Activated T-helper 17 cell treated with anti-CD3 and anti-CD28 coated beads, Interleukin-2, amount 50 U/mL, for 72 hours (primary cell): ENCODE data around the gene THAP3. TPM values are rescaled to one million over a fixed set of nuclear protein-coding genes. Genes with fewer than 3 reads are reported as not detected.

Experiments
- ATAC-seq: fragments of 150-1000 bp; cut with Tn5 transposase; replicated peaks from 2 replicates; pipeline ENCODE4 v1.10.0; 2021; ENCODE audit warnings: mild to moderate bottlenecking, moderate library complexity
- H3K27ac Mint-ChIP-seq: one replicate; pipeline ENCODE4 v1.8.0; 2022; ENCODE audit warnings: mixed read lengths
- H3K27me3 Mint-ChIP-seq: one replicate; pipeline ENCODE4 v1.8.0; 2022; ENCODE audit warnings: mixed read lengths
- H3K36me3 Mint-ChIP-seq: one replicate; pipeline ENCODE4 v1.8.0; 2022; ENCODE audit warnings: low read depth, mild to moderate bottlenecking, mixed read lengths
- H3K4me1 Mint-ChIP-seq: one replicate; pipeline ENCODE4 v1.8.0; 2022; ENCODE audit warnings: mixed read lengths
- H3K4me3 Mint-ChIP-seq: one replicate; pipeline ENCODE4 v1.8.0; 2022; ENCODE audit warnings: mild to moderate bottlenecking, mixed read lengths
- H3K9me3 Mint-ChIP-seq: one replicate; pipeline ENCODE4 v1.8.0; 2022; ENCODE audit warnings: mixed read lengths
- total RNA-seq, 2 donors: library from RNA; stranded (reverse); gene quantifications; one replicate each; pipeline ENCODE4 v1.2.3, GENCODE V29; 2022

Gene THAP3
- total RNA-seq, 2 donors from 2014 or later: 19.3 to 34.6 TPM

DNA sequence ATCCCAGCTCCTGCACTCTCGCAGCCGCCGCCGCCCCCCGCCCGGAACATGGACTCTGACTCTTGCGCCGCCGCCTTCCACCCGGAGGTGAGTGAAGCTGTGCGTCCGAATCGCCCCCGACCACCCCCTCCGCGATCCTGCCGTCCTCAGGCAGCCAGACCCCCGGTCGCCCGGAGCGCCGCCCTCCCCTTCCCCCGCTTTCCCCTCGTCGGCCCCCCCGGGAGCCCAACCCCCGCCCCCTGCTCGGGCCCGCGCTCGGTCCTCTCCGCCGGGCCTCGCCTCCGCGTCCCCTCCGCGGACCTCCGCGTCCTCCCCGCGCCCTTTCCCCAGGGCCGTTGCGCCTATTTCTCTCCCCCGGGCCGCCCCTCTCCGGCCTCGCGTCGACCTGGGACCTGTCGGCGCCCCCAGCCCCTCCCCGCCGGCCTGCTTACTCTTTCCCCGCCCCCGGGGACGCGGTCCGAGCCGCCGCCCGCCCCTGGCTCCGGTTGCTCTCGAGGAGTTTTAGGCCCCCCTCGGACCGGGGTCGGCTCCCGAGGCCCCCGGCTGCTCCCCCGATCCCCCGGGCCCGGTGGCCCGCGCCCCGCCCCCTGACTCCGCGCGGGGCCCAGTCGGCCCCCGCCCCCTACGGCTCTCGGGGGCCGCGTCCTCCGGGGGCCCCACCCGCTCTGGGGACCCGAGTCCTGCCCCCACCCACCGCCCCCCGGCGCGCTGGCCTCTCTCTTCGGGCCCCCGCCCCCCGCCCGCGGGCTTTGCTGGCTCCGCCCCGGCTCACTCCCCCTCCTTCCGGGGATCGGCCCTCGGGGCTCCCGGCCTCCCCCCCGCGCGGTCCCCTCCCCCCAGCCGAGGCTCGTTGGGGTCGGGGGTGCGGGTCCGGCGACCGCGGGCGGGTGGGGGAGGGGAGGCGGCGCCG lies 10.4 kb upstream of the THAP3 start:
- H3K4me3 Mint-ChIP-seq: peak overlapping the region; percentile 99
- peaks cover 9% of the 10 kb centered on the region for H3K4me1 Mint-ChIP-seq
- ATAC-seq: no peak
- no peak overlapping the region for H3K27ac Mint-ChIP-seq
- no peaks in the 10 kb centered on the region for H3K9me3 Mint-ChIP-seq
- H3K36me3 Mint-ChIP-seq: peaks cover 37% of the 10 kb centered on the region
- no peaks in the 10 kb centered on the region for H3K27me3 Mint-ChIP-seq

DNA sequence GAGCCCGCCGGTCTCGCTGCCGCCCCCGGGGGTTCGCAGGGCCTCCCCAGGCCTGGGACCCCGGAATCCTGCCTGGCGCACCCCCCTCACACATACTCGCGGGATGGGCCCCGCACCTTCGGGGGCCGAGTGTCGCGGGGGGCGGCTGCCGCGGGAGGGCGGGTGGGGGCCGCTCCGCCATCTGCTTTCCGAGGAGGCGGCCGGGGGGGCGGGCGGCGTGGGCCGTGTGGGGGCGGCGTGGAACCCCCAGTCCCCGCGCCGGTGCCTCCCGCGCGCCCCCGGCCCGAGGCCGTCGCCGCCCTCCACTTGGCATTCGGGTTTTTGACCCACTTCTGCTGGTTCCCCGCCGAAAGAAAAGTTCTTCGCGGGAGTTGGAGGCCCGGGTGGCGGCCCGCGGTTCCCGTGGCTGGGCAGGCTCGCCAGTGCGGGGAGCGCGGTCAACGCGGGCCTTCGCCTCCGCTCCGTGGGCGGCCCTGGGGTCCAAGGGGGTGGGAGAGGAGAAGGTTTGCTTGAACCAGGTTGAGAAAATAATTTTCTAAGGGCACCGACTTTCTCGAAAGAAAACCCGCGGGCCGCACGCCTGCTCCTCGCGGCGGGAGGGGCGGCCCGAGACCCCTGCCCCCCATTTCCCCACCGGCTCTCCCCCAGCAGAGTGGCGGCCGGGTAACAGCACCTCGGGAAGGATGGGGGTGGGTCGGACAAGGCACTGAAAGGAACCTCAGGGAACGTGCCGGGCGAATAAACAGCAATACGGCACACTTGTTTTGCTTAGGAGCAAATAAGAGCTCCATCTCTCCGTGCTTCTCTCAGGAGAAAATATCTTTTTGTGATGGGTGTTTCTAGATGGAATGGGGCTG lies 9.5 kb upstream of the THAP3 start:
- Mint-ChIP-seq H3K36me3 (peaks cover 46% of the 10 kb centered on the region), H3K4me3 (peak overlapping the region; percentile 72), H3K27me3 (no peaks in the 10 kb centered on the region), H3K4me1 (peaks cover 9% of the 10 kb centered on the region), H3K9me3 (no peaks in the 10 kb centered on the region), H3K27ac (peak overlapping the region; percentile 38)
- ATAC-seq: no peak

DNA sequence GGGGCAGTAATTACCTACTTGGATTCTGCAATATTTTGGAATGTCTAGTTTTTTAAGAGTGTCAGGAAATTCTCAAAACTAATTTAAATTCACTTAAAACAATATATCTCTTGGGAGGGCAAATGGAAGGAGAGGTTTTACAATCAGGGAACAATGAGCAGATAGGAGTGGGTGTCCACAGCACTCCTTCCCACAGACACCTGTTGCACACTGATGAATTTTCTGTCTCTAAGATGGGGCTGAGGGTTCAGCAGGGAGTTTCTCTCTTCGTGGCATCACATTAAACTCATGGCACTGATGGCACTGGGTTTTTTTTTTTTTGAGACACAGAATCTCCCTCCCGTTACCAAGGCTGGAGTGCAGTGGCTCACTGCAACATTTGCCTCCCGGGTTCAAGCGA lies 5.6 kb upstream of the THAP3 start:
- H3K27ac Mint-ChIP-seq: no peak overlapping the region
- no peak for ATAC-seq
- H3K4me1 Mint-ChIP-seq: peaks cover 3% of the 10 kb centered on the region
- H3K9me3 Mint-ChIP-seq: no peaks in the 10 kb centered on the region
- no peaks in the 10 kb centered on the region for H3K27me3 Mint-ChIP-seq
- H3K36me3 Mint-ChIP-seq: peaks cover 82% of the 10 kb centered on the region
- H3K4me3 Mint-ChIP-seq: no peak overlapping the region

DNA sequence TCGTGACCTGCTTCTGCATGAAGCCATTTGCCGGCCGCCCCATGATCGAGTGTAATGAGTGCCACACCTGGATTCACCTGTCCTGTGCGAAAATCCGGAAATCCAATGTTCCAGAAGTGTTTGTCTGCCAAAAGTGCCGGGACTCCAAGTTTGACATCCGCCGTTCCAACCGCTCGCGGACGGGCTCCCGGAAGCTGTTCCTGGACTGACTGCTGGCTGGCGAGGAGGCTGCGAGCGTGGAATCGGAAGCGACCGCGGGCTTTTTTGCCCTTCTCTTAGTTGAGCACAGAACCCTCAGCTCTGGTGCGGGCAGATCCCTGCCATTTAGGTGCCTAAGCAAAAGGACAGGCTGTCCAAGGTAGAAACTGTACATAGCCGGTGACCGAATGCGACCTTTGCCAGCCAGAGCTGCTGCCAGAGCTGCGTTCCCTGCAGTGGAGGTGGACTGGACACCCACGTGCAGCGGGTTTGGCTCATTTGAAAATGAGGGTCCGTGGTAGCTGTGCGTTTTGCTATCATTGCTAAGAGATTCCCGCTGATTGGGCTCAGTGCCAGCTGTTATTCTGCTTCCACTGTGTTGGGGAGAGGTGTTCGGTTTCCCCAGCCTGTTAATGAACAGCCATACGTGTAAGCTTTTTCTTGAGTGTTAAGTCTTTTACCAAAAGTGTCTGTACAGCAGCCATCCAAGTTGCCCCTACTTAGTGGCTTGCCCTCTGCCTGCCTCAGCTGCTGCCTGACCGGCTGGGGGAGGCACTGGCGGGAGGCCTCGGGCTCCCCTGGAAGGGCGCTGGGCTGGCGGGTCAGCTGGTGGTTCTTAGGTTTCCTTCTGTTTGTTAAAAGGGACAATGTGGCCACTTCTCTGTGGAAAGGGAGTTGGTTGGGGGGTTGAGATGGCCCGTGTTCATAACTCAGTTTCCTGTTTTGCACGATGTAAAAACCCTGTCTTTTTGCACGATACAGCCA lies 3.0 kb upstream of the THAP3 start:
- H3K27ac Mint-ChIP-seq: no peak overlapping the region
- peaks cover 81% of the 10 kb centered on the region for H3K36me3 Mint-ChIP-seq

DNA sequence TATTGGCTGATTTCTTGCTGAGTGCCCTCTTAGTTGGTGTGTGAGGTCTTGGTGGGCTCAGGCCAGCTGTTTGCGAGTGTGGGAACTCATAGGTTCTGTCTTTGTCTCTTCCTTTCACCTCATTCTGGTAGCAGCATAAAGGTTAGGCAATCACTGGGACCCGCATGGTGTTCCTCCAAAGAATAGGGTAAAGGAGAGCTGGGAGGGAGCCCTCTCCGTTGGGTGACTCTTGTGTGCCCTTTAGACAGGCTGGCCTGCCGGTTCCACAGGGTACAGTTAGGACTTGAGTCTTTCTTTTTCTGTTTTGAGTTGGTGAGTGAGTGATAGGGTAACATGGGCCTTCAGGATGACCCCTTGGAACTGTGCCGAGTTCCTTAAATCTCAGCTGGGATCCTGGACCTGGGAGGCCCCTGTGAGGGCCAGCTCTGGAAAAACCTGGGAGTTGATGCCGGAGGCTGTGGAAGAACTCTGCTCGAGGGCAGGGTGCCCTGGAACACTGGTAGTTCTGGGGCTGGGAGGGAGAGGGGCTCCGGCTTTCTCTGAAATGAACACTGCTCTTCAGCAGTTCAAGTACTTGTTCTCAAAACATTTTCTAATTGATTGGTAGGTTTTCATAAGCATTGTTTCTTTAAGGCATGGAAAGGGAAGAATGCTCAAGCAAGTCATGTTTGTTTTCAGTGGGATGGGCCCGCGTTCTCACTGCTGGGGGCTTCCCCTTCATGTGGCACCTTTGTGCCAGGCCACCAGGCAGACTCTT lies 2.1 kb upstream of the THAP3 start:
- Mint-ChIP-seq H3K27ac (no peak overlapping the region), H3K27me3 (no peaks in the 10 kb centered on the region), H3K4me3 (no peak overlapping the region), H3K36me3 (peaks cover 80% of the 10 kb centered on the region), H3K4me1 (no peaks in the 10 kb centered on the region), H3K9me3 (no peaks in the 10 kb centered on the region)
- no peak for ATAC-seq

More for the DNA sequence above, 3.0 kb upstream of the THAP3 start:
- H3K4me3 Mint-ChIP-seq: no peak overlapping the region
- H3K4me1 Mint-ChIP-seq: no peaks in the 10 kb centered on the region
- no peak for ATAC-seq
- no peaks in the 10 kb centered on the region for H3K27me3 Mint-ChIP-seq
- H3K9me3 Mint-ChIP-seq: no peaks in the 10 kb centered on the region

DNA sequence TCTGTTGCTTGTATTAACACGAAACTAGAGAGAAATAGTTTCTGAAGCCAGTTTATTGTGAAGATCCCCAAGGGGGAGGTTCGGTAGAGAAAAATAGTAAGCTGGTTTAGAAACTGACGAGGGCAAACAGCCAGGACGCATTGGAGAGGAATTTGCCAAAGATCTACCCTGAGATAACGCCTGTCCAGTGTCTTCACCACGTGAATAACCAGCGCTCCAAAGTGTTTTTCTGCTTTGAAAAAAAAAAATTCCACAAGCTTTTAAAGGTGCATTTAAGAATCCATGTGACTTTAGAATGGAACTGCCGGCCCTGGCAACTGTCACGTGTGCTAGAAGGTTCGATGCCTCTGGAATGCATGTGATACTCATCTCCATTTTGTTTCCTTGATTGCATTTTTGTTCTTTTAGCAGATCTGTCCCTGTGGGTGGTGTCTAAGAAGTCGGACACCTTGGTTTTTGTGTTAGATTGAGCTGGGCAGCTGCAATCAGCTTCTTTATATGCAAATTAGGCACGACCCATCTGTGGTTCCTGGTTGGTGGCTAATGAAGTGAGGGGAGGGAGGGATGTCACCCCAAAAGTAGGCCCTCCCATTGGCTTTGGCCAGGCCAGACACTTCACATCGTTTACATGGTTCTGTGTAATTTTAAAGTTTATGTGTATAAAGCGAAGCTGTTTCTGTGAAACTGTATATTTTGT lies 1.3 kb upstream of the THAP3 start:
- Mint-ChIP-seq H3K27ac (no peak overlapping the region), H3K4me3 (peak overlapping the region; percentile 88), H3K9me3 (no peaks in the 10 kb centered on the region), H3K4me1 (no peaks in the 10 kb centered on the region), H3K27me3 (no peaks in the 10 kb centered on the region), H3K36me3 (peaks cover 80% of the 10 kb centered on the region)
- no peak for ATAC-seq

DNA sequence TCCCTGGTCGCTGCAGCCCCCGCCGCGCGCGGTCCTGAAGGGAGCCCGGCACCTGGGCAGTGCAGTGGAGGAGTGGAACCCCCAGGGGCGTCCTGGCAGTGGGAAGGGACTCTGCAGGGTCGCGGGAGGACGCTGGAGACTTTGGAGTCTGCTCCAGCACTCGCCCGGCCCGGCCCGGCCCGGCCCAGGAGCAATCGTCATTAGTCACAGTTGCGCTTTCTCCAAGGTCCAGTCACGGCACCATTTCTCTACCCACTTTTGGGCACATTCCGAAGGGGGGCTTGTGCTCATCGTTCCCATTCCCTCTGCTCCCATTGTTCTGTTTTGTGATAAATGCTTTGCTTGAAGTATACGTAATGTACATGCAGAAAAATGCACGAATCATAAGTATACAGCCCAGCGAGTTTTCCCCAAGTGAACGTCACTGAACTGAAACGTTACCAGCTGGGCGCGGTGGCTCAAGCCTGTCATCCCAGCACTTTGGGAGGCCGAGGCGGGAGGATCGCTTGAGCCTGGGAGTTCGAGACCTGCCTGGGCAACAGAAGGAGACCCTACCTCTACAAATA lies 999 bp downstream of the THAP3 start:
- ATAC-seq: peak; percentile 48
- H3K4me3 Mint-ChIP-seq: peak overlapping the region; percentile 88
- H3K9me3 Mint-ChIP-seq: no peaks in the 10 kb centered on the region
- H3K36me3 Mint-ChIP-seq: peaks cover 77% of the 10 kb centered on the region
- H3K4me1 Mint-ChIP-seq: peaks cover 5% of the 10 kb centered on the region
- H3K27me3 Mint-ChIP-seq: no peaks in the 10 kb centered on the region
- H3K27ac Mint-ChIP-seq: peak overlapping the region; percentile 89

DNA sequence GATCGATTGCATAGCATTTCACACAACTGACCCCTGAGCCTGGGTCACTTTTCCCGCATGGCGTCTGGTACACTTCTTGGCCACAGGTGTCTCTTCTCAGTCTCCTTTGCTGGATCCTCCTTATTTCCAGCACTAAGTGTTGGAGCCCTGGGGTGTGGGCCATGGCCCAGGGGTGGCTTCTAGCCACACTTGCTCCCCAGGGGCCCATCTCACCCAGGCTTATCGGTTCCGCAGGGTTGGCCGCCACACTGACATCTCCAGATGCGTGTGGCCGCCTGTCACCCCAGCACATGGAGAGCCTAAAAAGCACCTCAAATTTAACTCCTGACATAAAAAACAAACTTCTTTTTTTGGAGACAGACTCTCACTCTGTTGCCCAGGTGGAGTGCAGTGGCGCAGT lies 2.4 kb downstream of the THAP3 start:
- Mint-ChIP-seq H3K27me3 (no peaks in the 10 kb centered on the region), H3K4me1 (peaks cover 5% of the 10 kb centered on the region), H3K4me3 (peak overlapping the region; percentile 88), H3K36me3 (peaks cover 73% of the 10 kb centered on the region), H3K27ac (no peak overlapping the region), H3K9me3 (no peaks in the 10 kb centered on the region)
- ATAC-seq: no peak

DNA sequence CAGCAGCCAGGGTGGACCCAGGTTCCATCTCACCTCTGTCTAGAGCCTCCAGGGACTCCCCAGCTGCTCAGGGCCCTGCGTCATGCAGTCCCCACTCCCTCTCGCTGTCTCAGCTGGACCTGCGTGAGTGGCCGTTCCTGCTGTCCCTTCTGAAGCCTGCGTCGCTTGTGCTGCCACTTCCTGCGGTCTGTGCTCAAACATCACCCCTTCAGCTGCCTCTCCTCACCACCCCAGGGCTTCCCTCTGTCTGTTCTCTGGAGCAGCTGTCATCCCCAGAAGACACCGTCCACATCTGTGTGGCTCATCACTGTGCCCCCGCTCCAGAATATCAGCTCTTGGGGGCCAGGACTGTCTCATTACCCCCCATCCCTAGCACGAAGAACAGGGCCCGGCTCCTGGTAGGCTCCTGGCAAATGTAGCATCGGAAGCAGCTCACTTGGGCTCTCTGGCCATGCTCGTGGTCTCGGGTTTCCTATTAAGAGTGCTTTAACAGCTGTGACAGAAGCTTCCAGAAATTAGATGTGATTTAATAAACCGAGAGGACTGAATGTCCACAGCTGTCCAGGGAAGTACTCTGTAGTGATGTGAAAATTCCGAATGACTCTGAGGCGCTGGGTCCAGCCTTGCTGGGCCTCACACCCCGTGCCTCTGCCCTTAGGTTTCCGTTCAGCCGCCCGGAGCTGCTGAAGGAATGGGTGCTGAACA lies 3.3 kb downstream of the THAP3 start:
- ATAC-seq: no peak
- H3K9me3 Mint-ChIP-seq: no peaks in the 10 kb centered on the region

DNA sequence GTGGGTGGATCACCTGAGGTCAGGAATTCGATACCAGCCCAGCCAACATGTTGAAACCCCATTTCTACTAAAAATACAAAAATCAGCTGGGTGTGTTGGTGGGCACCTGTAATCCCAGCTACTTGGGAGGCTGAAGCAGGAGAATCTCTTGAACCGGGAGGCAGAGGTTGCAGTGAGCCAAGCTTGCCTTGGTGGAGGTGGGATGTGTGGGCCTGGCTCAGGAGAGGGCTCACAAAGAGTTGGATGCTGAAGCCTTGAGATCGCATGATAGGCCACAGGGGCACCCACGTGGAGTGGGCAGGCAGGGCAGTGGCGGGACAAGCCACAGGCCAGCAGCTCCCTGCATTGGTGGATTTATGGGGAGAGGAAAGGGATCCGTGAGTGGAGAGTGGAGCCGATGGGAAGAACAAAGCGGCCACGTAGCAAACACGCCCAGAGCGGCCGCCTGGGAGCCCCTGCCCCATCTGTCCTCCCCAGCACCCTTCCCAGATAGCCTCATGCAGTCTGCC lies 4.4 kb downstream of the THAP3 start:
- H3K27me3 Mint-ChIP-seq: no peaks in the 10 kb centered on the region
- no peak for ATAC-seq
- H3K4me3 Mint-ChIP-seq: no peak overlapping the region
- no peaks in the 10 kb centered on the region for H3K9me3 Mint-ChIP-seq
- peaks cover 5% of the 10 kb centered on the region for H3K4me1 Mint-ChIP-seq
- H3K27ac Mint-ChIP-seq: no peak overlapping the region
- peaks cover 76% of the 10 kb centered on the region for H3K36me3 Mint-ChIP-seq

More for the DNA sequence above, 3.3 kb downstream of the THAP3 start:
- peaks cover 5% of the 10 kb centered on the region for H3K4me1 Mint-ChIP-seq
- no peaks in the 10 kb centered on the region for H3K27me3 Mint-ChIP-seq
- peaks cover 73% of the 10 kb centered on the region for H3K36me3 Mint-ChIP-seq
- peak overlapping the region; percentile 88 for H3K4me3 Mint-ChIP-seq
- H3K27ac Mint-ChIP-seq: peak overlapping the region; percentile 45

DNA sequence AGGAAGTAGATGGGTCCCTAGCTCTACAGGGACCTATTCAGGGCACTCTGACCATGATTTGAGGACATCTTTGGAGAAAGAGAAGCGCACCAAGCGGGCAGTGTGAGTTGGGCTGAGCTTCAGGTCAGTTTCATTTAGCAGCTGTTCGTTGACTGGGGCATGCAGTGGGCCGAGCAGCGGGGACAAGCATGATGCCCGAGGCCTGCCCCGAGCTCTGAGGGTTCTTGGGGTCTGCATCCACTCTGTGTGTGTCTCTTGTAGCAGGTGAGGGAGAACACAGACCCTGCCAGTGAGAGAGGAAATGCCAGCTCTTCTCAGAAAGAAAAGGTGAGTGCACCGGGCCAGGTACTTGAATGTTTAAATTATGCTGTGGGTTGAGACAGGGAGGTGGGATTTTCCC lies 5.4 kb downstream of the THAP3 start:
- no peak for ATAC-seq
- H3K4me1 Mint-ChIP-seq: peaks cover 5% of the 10 kb centered on the region
- H3K36me3 Mint-ChIP-seq: peaks cover 86% of the 10 kb centered on the region
- H3K9me3 Mint-ChIP-seq: no peaks in the 10 kb centered on the region
- H3K4me3 Mint-ChIP-seq: no peak overlapping the region
- no peaks in the 10 kb centered on the region for H3K27me3 Mint-ChIP-seq
- peak overlapping the region; percentile 78 for H3K27ac Mint-ChIP-seq

DNA sequence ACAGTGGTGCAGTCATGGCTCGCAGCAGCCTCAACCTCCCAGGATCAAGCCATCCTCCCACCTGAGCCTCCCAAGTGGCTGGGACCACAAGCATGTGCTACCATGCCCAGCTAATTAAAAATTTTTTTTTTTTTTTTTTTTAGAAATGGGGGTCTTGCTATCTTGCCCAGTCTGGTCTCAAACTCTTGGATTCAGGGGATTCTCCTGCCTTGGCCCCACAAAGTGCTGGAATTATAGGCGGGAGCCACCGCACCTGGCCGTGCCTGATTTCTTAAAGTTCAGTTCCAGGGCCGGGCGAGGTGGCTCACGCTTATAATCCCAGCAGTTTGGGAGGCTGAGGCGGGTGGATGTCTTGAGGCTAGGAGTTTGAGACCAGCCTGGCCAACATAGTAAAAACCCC lies 6.4 kb downstream of the THAP3 start:
- Mint-ChIP-seq H3K9me3 (no peaks in the 10 kb centered on the region), H3K4me3 (no peak overlapping the region), H3K27me3 (no peaks in the 10 kb centered on the region), H3K27ac (no peak overlapping the region), H3K36me3 (peaks cover 85% of the 10 kb centered on the region), H3K4me1 (peaks cover 5% of the 10 kb centered on the region)
- no peak for ATAC-seq
